ENCODE results near the gene PPP1R13B.

DNA sequence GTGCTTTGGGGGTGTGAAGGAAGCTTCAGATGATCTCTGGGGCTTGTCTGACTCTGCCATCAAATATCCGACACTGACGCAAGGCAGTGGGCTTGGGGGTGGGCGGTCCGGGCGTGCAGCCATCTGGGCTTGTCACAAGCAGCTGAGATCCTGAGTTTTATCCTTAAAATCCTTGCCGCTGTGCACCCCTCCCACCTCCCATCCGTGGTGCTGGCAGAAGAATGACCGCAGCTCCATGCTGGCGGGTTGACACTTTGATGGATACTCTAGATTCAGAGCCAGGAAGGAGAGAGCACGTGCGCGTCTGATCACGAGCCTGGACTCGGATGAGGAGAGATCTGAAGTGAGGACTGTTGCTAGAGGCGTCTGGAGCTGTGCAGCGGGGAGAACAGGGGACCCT is 128.8 kb downstream of the PPP1R13B start:
- no peak for TF ChIP-seq YY1 (IDR thresholded peaks at IDR 0.05; ENCODE audit: insufficient read depth, insufficient read length)
- no peak for TF ChIP-seq SUZ12 (IDR thresholded peaks at IDR 0.05; ENCODE audit: extremely low read depth, insufficient read depth, insufficient read length)
- TF ChIP-seq ZNF274 (IDR thresholded peaks at IDR 0.05; ENCODE audit: low read depth, low read length): no peak
